Activated T-helper 1 cell treated with anti-CD3 and anti-CD28 coated beads, Interleukin-12 subunit alpha, Interleukin-12 subunit beta, Interleukin-2, Interleukin-4 antibody, amounts not matched to agents 30 ng/mL and 10 ng/mL and 1 ng/mL, durations not matched to agents 14 hours and 24 hours and 36 hours (primary cell): ENCODE data around the gene CAMK2N2. TPM values are rescaled to one million over a fixed set of nuclear protein-coding genes. Genes with fewer than 3 reads are reported as not detected.

ENCODE experiments used
- DNase-seq: peaks from one replicate; pipeline ENCODE4 v3.0.0; 2021; ENCODE audit warnings: low spot score
- H3K27ac Mint-ChIP-seq: one replicate; pipeline ENCODE4 v1.8.0; 2021; ENCODE audit warnings: mild to moderate bottlenecking, mixed read lengths
- H3K27me3 Mint-ChIP-seq: one replicate; pipeline ENCODE4 v1.8.0; 2022; ENCODE audit warnings: mild to moderate bottlenecking, moderate library complexity, mixed read lengths; ENCODE audit not compliant: insufficient read depth
- H3K36me3 Mint-ChIP-seq: one replicate; pipeline ENCODE4 v1.8.0; 2021; ENCODE audit warnings: low read depth, mixed read lengths
- H3K4me1 Mint-ChIP-seq: one replicate; pipeline ENCODE4 v1.8.0; 2021; ENCODE audit warnings: low read depth, mixed read lengths
- H3K4me3 Mint-ChIP-seq: one replicate; pipeline ENCODE4 v1.8.0; 2021; ENCODE audit warnings: mild to moderate bottlenecking, moderate library complexity, mixed read lengths
- H3K9me3 Mint-ChIP-seq: one replicate; pipeline ENCODE4 v1.8.0; 2021; ENCODE audit warnings: mixed read lengths
- intact Hi-C: fragments of 100-400 bp; cut with micrococcal nuclease; formaldehyde crosslinking; loops from one replicate; pipeline ENCODE4 v1.15.1; 2024
- total RNA-seq: library from RNA; stranded (reverse); gene quantifications from 2 replicates; pipeline ENCODE4 v1.2.3, GENCODE V29; 2022

The CAMK2N2 gene
- total RNA-seq, 1 donor from 2014 or later, result 0.52 TPM

DNA sequence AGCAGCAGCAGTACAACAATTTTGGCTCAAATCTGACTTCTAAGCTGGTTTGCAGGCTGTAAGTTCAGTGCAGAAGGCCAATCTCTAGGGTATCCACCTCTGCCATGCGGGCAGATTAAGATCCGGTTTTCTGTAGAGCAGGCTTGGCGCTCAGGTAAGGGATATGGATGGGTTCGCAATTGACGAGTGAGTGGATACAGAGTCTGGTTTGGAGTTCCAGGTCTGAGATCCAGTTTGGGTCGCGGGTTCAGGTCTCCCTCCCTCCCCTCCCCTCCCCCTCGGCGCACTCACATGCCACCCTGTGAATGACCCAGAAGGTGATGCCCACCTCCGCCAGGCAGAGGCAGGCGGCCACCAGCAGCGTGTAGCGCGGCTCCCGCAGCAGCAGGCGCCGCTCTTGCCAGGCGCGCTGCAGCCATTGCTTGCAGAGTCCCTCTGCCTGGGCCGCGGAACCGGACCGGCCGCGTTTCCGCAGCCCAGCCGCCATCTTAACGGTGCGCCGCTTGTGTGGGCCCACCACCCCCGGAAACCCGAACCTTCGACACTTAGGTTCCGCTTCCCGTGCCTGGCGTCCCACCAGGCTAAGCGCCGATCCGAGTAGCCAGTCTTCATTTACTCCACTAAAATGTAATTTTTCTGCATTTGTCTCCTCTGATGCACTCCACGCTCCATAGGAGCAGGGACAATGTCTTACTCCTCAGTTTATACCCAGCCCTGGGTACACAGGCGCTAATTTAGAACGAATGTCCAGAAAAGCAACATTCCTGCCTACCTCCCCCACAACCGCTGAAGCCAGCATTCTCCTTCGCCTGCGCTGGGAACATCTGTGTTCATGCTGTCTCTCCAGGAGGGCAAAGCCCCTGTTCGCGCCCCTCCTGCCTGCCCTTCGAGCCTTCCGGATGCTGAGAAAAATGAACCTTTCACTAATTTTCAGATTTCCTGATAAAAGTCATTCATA lies 12.6 kb downstream of the CAMK2N2 start, which contains the start of gene ALG3:
TSS of gene ALG3 (minus strand) at position 509 of the 958 bp plus-strand sequence. CDS start at position 487, 22 bp downstream.
- Mint-ChIP-seq H3K9me3 (no peaks in the 10 kb centered on the region), H3K27ac (peak within 1 kb of the TSS; percentile 97), H3K36me3 (peaks cover 17% of the 10 kb centered on the region), H3K4me3 (peak within 1 kb of the TSS; percentile 93), H3K4me1 (peaks cover 17% of the 10 kb centered on the region), H3K27me3 (no peaks in the 10 kb centered on the region)
- intact Hi-C loops, result loop anchor here (1.0 to 10.0 kb wide), 12 partner anchors 13 to 612 kb away; partner anchors contain the start of genes ABCF3, AP2M1, CAMK2N2 and DVL3
- peak; percentile 85 for DNase-seq

DNA sequence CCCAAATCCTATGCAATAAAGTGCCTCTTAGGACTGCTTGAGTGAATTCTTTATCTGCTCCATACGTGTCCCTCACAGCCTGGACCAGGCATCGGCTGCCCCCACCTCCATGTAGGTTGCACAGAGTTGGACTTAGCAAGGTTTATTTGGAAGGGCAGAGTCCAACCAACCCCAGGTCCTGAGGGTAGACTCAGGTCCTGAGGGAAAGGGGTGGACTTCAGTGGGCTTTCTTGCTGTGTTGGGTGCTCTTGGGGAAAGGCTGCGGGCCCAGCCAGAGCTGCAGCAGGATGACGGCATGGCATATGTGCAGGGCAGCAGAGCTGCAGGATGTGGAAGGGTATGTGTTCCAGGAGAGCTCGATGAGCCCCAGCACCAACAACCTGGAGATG lies 19.1 kb downstream of the CAMK2N2 start:
- H3K9me3 Mint-ChIP-seq, result no peaks in the 10 kb centered on the region
- peaks cover 28% of the 10 kb centered on the region for H3K36me3 Mint-ChIP-seq
- H3K27ac Mint-ChIP-seq, result no peak overlapping the region
- no peak overlapping the region for H3K4me3 Mint-ChIP-seq
- intact Hi-C loops, result loop anchor here (10.0 kb wide), 1 partner anchor 573 kb away; the partner anchor contains the start of gene VPS8
- H3K4me1 Mint-ChIP-seq, result peaks cover 6% of the 10 kb centered on the region
- no peaks in the 10 kb centered on the region for H3K27me3 Mint-ChIP-seq
- DNase-seq, result no peak

DNA sequence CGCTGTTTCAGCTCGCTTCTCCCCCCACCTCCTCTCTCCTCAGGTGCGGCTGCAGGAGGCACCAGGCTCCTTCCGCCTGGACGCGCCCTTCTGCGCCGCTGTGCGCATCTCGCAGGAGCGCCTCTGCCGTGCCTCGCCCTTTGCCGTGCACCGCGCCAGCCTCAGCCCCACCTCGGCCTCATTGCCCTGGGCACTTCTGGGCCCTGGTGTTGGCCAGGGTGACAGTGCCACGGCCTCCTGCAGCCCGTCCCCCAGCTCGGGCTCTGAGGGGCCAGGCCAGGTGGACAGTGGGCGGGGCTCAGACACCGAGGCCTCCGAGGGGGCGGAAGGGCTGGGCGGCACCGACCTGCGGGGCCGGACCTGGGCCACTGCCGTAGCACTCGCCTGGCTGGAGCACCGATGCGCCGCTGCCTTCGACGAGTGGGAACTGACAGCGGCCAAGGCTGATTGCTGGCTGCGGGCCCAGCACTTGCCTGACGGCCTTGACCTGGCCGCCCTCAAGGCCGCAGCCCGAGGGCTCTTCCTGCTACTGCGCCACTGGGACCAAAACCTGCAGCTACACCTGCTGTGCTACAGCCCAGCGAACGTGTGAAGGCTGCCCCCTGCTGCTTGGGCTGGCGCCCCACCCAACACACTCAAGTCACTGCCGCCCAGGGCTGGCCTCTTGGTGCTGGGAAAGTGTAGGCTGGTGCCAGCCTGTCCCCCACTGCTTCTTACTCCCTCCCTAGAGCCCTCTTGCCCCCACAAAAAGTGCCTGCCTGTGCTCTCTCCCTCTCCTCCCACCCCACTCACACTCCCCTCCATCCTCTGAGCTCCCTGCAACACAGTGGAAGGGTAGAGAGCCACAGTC lies 19.7 kb downstream of the CAMK2N2 start:
- Mint-ChIP-seq H3K27ac (no peak overlapping the region), H3K9me3 (no peaks in the 10 kb centered on the region), H3K4me1 (peaks cover 6% of the 10 kb centered on the region), H3K36me3 (peaks cover 28% of the 10 kb centered on the region), H3K27me3 (no peaks in the 10 kb centered on the region), H3K4me3 (no peak overlapping the region)
- no peak for DNase-seq
- intact Hi-C loops, result loop anchor here (10.0 kb wide), 1 partner anchor 573 kb away; the partner anchor contains the start of gene VPS8

DNA sequence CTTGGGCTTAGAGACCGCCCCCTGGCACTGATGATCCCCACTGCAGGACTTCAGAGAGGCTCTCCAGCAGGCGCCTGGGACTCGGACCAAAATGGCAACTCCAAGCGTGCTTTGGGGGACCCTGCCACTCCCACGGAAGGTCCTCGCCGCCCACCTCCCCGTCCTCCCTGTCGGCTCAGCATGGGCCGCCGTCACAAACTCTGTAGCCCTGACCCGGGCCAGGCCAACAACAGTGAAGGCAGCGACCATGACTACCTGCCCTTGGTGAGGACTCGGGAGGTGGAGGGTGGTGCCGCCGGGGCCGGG lies 20.3 kb downstream of the CAMK2N2 start:
- Mint-ChIP-seq H3K4me1 (peaks cover 4% of the 10 kb centered on the region), H3K27me3 (no peaks in the 10 kb centered on the region), H3K4me3 (no peak overlapping the region), H3K36me3 (peaks cover 27% of the 10 kb centered on the region), H3K9me3 (no peaks in the 10 kb centered on the region), H3K27ac (no peak overlapping the region)
- DNase-seq, result no peak
- intact Hi-C loops, result loop anchor here (10.0 kb wide), 1 partner anchor 574 kb away; the partner anchor contains the start of gene VPS8

DNA sequence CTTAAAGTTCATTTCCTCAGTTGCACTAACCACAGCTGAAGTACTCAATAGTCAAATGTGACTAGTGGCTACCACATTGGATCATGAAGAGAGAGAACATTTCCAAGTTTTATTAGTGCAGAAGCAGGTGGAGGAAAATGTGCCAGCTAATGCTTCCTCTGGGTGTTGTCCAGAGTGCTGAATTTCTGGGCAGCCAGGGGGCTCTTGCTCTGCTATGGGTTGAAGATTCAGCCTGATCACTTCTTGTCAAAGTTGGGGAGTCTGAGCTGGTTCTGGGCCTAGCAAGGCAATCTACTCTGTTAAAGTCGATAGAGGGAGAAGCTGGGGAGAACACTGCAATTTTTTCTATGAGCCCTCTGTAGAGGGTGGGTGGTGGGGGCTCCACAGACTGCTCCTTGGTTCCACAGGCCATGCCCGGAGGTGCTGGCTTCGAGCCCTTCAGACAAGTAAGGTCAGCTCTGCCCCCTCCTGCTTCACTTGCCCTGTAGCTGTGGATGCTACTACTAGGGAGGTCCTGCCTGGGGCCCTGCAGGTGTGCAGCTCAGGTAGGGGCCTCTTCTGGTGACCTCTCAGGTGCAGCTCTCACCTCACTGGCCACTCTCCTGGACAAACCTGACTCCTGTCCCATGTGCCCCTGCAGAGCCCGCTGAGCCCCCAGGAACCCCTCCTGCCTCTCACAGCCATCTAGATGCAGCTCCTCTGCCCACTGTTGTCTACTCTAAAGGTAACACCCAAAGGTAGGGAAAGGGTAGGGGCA lies 20.8 kb downstream of the CAMK2N2 start:
- H3K9me3 Mint-ChIP-seq, result no peaks in the 10 kb centered on the region
- no peak overlapping the region for H3K27ac Mint-ChIP-seq
- H3K27me3 Mint-ChIP-seq, result no peaks in the 10 kb centered on the region
- H3K4me1 Mint-ChIP-seq, result no peaks in the 10 kb centered on the region
- intact Hi-C loops, result loop anchor here (10.0 kb wide), 1 partner anchor 574 kb away; the partner anchor contains the start of gene VPS8
- peaks cover 22% of the 10 kb centered on the region for H3K36me3 Mint-ChIP-seq
- no peak overlapping the region for H3K4me3 Mint-ChIP-seq
- no peak for DNase-seq

DNA sequence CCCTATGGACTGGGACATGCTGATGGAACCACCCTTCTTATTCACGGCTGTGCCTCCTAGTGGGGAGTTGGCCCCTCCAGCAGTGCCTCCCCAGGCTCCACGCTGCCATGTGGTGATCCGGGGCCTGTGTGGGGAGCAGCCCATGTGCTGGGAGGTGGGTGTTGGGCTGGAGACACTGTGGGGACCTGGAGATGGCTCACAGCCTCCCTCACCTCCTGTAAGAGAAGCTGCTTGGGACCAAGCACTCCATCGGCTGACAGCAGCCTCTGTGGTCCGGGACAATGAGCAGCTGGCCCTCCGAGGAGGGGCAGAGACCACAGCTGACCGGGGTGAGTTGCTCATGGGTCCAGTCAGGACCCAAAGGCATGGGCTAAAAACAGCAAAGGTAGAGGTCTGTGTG lies 21.6 kb downstream of the CAMK2N2 start:
- H3K4me1 Mint-ChIP-seq, result no peaks in the 10 kb centered on the region
- H3K4me3 Mint-ChIP-seq, result no peak overlapping the region
- intact Hi-C loops, result loop anchor here (10.0 kb wide), 1 partner anchor 575 kb away; the partner anchor contains the start of gene VPS8
- H3K36me3 Mint-ChIP-seq, result peaks cover 15% of the 10 kb centered on the region
- no peak overlapping the region for H3K27ac Mint-ChIP-seq
- DNase-seq, result no peak
- H3K27me3 Mint-ChIP-seq, result no peaks in the 10 kb centered on the region
- no peaks in the 10 kb centered on the region for H3K9me3 Mint-ChIP-seq

DNA sequence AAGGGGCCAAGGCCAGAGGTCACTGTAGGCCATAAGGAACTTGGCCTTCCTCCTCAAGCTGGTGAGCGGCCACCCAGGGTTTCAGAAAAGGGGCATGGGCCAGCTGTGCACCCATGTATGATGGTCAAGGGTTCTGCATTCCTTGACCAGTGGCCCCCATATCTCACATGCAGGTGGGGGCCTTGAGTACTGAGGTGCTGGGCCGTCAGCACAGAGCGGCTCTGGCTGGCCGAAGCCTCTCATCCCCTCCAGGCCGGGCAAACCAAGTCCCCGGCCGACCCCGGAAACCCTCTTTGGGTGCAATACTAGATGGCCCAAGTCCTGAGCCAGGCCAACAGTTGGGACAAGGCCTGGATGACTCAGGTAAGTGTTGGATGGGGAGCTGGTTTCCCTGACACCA lies 22.1 kb downstream of the CAMK2N2 start:
- Mint-ChIP-seq H3K4me1 (no peaks in the 10 kb centered on the region), H3K9me3 (no peaks in the 10 kb centered on the region), H3K36me3 (peaks cover 11% of the 10 kb centered on the region), H3K27ac (no peak overlapping the region), H3K27me3 (no peaks in the 10 kb centered on the region), H3K4me3 (no peak overlapping the region)
- intact Hi-C loops, result no loop called here
- DNase-seq, result no peak

DNA sequence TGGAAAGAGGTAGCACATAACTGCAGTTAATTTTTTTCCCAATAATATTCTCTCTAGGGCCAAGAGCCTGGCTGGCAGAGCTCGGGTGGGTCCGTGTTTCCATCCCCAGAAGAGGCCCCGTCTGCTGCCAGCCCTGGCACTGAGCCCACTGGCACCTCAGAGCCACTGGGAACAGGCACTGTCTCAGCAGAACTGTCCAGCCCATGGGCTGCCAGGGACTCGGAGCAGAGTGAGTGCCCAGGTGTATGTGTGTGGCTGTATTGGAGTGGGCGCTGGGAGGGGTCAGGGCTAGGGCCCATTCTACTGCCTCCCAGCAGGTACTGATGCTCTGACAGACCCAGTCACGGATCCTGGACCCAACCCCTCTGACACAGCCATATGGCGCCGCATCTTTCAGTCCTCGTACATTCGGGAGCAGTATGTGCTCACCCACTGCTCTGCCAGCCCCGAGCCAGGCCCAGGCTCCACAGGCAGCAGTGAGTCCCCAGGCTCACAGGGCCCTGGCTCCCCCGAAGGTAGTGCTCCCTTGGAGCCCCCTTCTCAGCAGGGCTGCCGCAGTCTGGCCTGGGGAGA lies 23.0 kb downstream of the CAMK2N2 start:
- intact Hi-C loops, result no loop called here

DNA sequence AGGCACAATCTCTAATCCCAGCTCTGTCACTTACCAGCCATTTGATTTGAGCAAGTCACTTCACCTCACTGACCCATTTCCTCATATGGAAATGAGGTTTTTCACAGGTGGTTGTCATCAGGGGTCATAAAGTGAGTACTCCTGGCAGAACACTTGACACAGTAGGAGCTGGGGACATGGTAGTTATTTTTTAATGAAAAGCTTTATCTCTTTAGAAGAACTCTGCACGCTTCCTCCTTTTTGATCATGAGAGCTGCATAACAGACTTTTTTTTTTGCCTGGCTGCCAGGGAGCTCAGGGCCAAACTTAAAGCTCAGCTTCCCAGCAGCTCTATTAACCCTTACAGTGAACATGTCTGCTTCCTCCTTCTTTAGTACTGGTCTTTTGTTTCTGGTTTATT lies 23.5 kb downstream of the CAMK2N2 start:
- intact Hi-C loops, result no loop called here
- peaks cover 2% of the 10 kb centered on the region for H3K27me3 Mint-ChIP-seq
- H3K9me3 Mint-ChIP-seq, result no peaks in the 10 kb centered on the region
- no peaks in the 10 kb centered on the region for H3K4me1 Mint-ChIP-seq
- no peak overlapping the region for H3K4me3 Mint-ChIP-seq
- no peak for DNase-seq
- peaks cover 7% of the 10 kb centered on the region for H3K36me3 Mint-ChIP-seq
- no peak overlapping the region for H3K27ac Mint-ChIP-seq

More for the DNA sequence above, 23.0 kb downstream of the CAMK2N2 start:
- H3K4me1 Mint-ChIP-seq, result no peaks in the 10 kb centered on the region
- no peaks in the 10 kb centered on the region for H3K27me3 Mint-ChIP-seq
- DNase-seq, result no peak
- no peak overlapping the region for H3K27ac Mint-ChIP-seq
- peaks cover 9% of the 10 kb centered on the region for H3K36me3 Mint-ChIP-seq
- H3K4me3 Mint-ChIP-seq, result no peak overlapping the region
- no peaks in the 10 kb centered on the region for H3K9me3 Mint-ChIP-seq

DNA sequence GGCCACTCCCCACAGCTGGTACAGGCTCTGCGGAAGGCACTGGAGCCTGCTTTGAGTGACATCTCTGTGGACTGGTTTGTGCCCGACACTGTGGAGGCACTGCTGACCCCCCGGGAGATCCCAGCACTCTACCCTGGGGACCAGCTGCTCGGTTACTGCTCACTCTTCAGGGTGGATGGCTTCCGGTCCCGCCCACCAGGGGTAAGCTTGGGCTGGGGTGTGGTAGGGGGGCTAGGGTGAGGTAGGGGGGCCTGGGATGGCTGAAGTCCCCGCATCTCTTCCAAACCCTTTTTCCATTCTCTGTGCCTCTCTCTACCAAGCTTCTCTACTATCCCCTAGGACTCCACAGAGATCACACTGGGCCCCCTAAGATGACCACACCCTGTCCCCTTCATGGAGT lies 24.1 kb downstream of the CAMK2N2 start:
- H3K9me3 Mint-ChIP-seq, result no peaks in the 10 kb centered on the region
- H3K4me1 Mint-ChIP-seq, result no peaks in the 10 kb centered on the region

DNA sequence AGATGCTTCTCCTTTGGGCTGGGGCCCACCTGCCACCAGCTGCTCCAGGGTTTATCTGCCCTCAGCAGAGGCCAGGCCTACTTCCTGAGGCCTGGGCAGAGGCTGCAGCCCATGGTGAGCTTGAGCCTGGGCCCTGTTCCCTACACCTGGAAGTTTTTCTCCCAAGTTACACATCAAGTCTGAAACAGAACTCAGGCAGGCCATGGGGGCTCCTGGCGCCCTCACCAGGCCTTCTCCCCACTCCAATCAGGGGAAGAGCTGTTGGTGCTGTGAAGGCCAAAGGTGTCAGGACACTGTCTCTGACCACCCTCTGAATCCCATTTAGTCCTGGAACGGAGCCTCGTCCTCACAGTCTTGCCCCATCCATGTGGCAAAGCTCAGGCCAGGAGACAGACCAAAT lies 24.7 kb downstream of the CAMK2N2 start:
- peaks cover 13% of the 10 kb centered on the region for H3K27me3 Mint-ChIP-seq

More for the DNA sequence above, 24.1 kb downstream of the CAMK2N2 start:
- H3K4me3 Mint-ChIP-seq, result no peak overlapping the region
- intact Hi-C loops, result no loop called here
- DNase-seq, result no peak
- H3K27me3 Mint-ChIP-seq, result peaks cover 8% of the 10 kb centered on the region
- H3K36me3 Mint-ChIP-seq, result peaks cover 2% of the 10 kb centered on the region
- no peak overlapping the region for H3K27ac Mint-ChIP-seq

DNA sequence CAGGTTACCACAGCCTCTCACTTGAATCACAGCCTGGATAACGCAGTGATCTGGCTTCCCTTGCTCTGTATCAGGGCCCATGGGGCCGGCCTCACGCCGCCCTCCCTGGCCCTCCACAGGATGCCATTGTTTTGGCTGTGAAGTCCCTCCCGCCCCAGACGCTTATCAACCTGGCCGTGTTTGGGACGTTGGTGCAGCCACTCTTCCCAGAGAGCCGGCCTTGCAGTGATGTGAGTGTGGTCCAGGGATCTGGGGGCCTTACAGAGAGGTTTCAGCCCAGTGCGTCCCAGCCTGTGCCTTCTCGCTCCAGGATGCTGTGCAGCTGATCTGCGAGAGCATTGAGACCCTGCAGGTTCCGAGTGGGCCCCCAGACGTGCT lies 25.3 kb downstream of the CAMK2N2 start:
- no peaks in the 10 kb centered on the region for H3K36me3 Mint-ChIP-seq
- no peak for DNase-seq
- no peaks in the 10 kb centered on the region for H3K9me3 Mint-ChIP-seq
- H3K4me3 Mint-ChIP-seq, result no peak overlapping the region
- peaks cover 5% of the 10 kb centered on the region for H3K4me1 Mint-ChIP-seq
- intact Hi-C loops, result no loop called here
- H3K27ac Mint-ChIP-seq, result no peak overlapping the region
- H3K27me3 Mint-ChIP-seq, result peaks cover 20% of the 10 kb centered on the region

More for the DNA sequence above, 24.7 kb downstream of the CAMK2N2 start:
- Mint-ChIP-seq H3K4me3 (no peak overlapping the region), H3K9me3 (no peaks in the 10 kb centered on the region), H3K36me3 (no peaks in the 10 kb centered on the region), H3K27ac (no peak overlapping the region), H3K4me1 (no peaks in the 10 kb centered on the region)
- intact Hi-C loops, result no loop called here
- no peak for DNase-seq
